Mononuclear cell (primary cell): ENCODE data around the gene GBA3. TPM values are rescaled to one million over a fixed set of nuclear protein-coding genes. Genes with fewer than 3 reads are reported as not detected.

Experiments
- total RNA-seq: library from RNA; depleted of rRNA; stranded (reverse); fragments of >200 nt; gene quantifications from one replicate; pipeline ENCODE4 v1.2.3, GENCODE V29; 2012

Gene GBA3
- total RNA-seq, 1 donor = 0.10 TPM

Other genes with a start within 250 kb of the GBA3 start
- gene ADGRA3, start 176.9 kb upstream of the GBA3 start, total RNA-seq = 2.2 TPM